B cell (primary cell): Measurements from ENCODE around the gene PLAAT4.

Experiments
- CTCF ChIP-seq: fragments of 200-600 bp; IDR thresholded peaks from one replicate; pipeline ENCODE4 v1.8.0; 2022; ENCODE audit warnings: antibody characterized with exemption, mild to moderate bottlenecking
- EZH2 ChIP-seq: IDR thresholded peaks from 2 replicates; pipeline ENCODE4 v1.6.1; 2012; ENCODE audit warnings: borderline replicate concordance, low read depth, mild to moderate bottlenecking, moderate library complexity, low read length; ENCODE audit not compliant: insufficient read depth, poor library complexity, severe bottlenecking

GRCh38 chr11:63532799-63533475, 3.7 kb upstream of the PLAAT4 start:
- no peak for TF ChIP-seq CTCF
- TF ChIP-seq EZH2, result no peak
